GM18502 (cell line): ENCODE results near the gene RBMY1B.
"Not testable (repeated sequence)": the region's sequence is repeated elsewhere in the genome, so short reads cannot be mapped to it uniquely, and the experiment has no call there.

ENCODE experiments used
- ATAC-seq: cut with Tn5 transposase; IDR thresholded peaks from one replicate; pipeline ENCODE4 v1.9.1; 2021; ENCODE audit warnings: mild to moderate bottlenecking; ENCODE audit not compliant: unreplicated experiment, poor library complexity

Gene RBMY1B

GRCh38 chrY:21511038-21511437 lies at the start of gene RBMY1B:
TSS of gene RBMY1B (plus strand) at chrY:21511338. CDS start at chrY:21513351, 2,013 bp downstream.
- ATAC-seq: not testable (repeated sequence)

- not testable (repeated sequence) for ATAC-seq
Observed at GRCh38 chrY:21462915-21463314, 48.2 kb upstream of the RBMY1B start.

GRCh38 chrY:21482967-21483366 lies 28.2 kb upstream of the RBMY1B start:
- ATAC-seq: no peak

GRCh38 chrY:21534579-21534978 lies 23.4 kb downstream of the RBMY1B start, which contains the start of gene RBMY1A1:
TSS of gene RBMY1A1 (plus strand) at chrY:21534879. CDS start at chrY:21536892, 2,013 bp downstream.
- ATAC-seq: not testable (repeated sequence)

GRCh38 chrY:21559316-21559984 lies 48.3 kb downstream of the RBMY1B start:
- not testable (repeated sequence) for ATAC-seq
